ENCODE results near the gene SAXO2.
A peak's percentile ranks its signal among the peaks of the same experiment; 100 is the strongest.
"Not testable (repeated sequence)": the region's sequence is repeated elsewhere in the genome, so short reads cannot be mapped to it uniquely, and the experiment has no call there.

SAXO2 gene

GRCh38 chr15:82315519-82316246 lies 53.1 kb downstream of the SAXO2 start:
- H3K9ac ChIP-seq = no peak overlapping the region
- H3K4me1 ChIP-seq = no peaks in the 10 kb centered on the region; the same call in 1 of the 2 replicates
- no peak overlapping the region for H3K4me2 ChIP-seq
- no peaks in the 10 kb centered on the region for H4K20me1 ChIP-seq
- H3K36me3 ChIP-seq = no peaks in the 10 kb centered on the region
- no peak for TF ChIP-seq Cebpa-rat (IDR thresholded peaks at IDR 0.05)
- 0 out of 2 replicates have a peak overlapping the region, but pooled peaks have one; percentile 13 for H3K27ac ChIP-seq
- no peaks in the 10 kb centered on the region for H3K9me3 ChIP-seq
- H3K4me3 ChIP-seq = no peak overlapping the region
- H3K27me3 ChIP-seq = no peaks in the 10 kb centered on the region

GRCh38 chr15:82316247-82317090 lies 53.9 kb downstream of the SAXO2 start:
- not testable (repeated sequence) for H3K4me1 ChIP-seq, H3K27me3 ChIP-seq, H4K20me1 ChIP-seq, H3K36me3 ChIP-seq, H3K4me2 ChIP-seq, H3K4me3 ChIP-seq, H3K9ac ChIP-seq, H3K9me3 ChIP-seq, H3K27ac ChIP-seq

- no peak overlapping the region for H3K27ac ChIP-seq
- H3K36me3 ChIP-seq = no peaks in the 10 kb centered on the region
- TF ChIP-seq Cebpa-rat (IDR thresholded peaks at IDR 0.05) = no peak
- no peaks in the 10 kb centered on the region for H3K27me3 ChIP-seq
- no peaks in the 10 kb centered on the region for H3K9me3 ChIP-seq
- H4K20me1 ChIP-seq = no peaks in the 10 kb centered on the region
- no peak overlapping the region for H3K4me2 ChIP-seq
- H3K9ac ChIP-seq = no peak overlapping the region
- no peak overlapping the region for H3K4me3 ChIP-seq
- H3K4me1 ChIP-seq = no peaks in the 10 kb centered on the region; the same call in 1 of the 2 replicates
These were observed 54.5 kb downstream of the SAXO2 start for GRCh38 chr15:82317091-82317489.

GRCh38 chr15:82317516-82317915 lies 54.9 kb downstream of the SAXO2 start:
- H3K27ac ChIP-seq, H3K4me1 ChIP-seq, H3K4me2 ChIP-seq, H3K4me3 ChIP-seq, H3K9me3 ChIP-seq, H3K36me3 ChIP-seq, H3K9ac ChIP-seq, H3K27me3 ChIP-seq, H4K20me1 ChIP-seq: not testable (repeated sequence)

GRCh38 chr15:82318281-82318680 lies 55.7 kb downstream of the SAXO2 start:
- not testable (repeated sequence) for H3K4me1 ChIP-seq, H3K36me3 ChIP-seq, H3K27me3 ChIP-seq, H3K9ac ChIP-seq, H3K4me2 ChIP-seq, H3K27ac ChIP-seq, H4K20me1 ChIP-seq, H3K9me3 ChIP-seq, H3K4me3 ChIP-seq

- H3K27me3 ChIP-seq, H3K9me3 ChIP-seq, H4K20me1 ChIP-seq: not testable (repeated sequence)
These were observed 57.1 kb downstream of the SAXO2 start for GRCh38 chr15:82319522-82320278.

GRCh38 chr15:82320861-82321260 lies 58.2 kb downstream of the SAXO2 start:
- H3K4me2 ChIP-seq, H4K20me1 ChIP-seq, H3K4me1 ChIP-seq, H3K27me3 ChIP-seq, H3K27ac ChIP-seq, H3K9me3 ChIP-seq, H3K4me3 ChIP-seq, H3K36me3 ChIP-seq, H3K9ac ChIP-seq: not testable (repeated sequence)

More at GRCh38 chr15:82319522-82320278, 57.1 kb downstream of the SAXO2 start:
- not testable (repeated sequence) for H3K4me1 ChIP-seq, H3K4me2 ChIP-seq, H3K36me3 ChIP-seq, H3K9ac ChIP-seq, H3K4me3 ChIP-seq, H3K27ac ChIP-seq

GRCh38 chr15:82322488-82322887 lies 59.9 kb downstream of the SAXO2 start:
- H3K4me3 ChIP-seq, H3K4me1 ChIP-seq, H3K27me3 ChIP-seq, H3K9me3 ChIP-seq, H4K20me1 ChIP-seq, H3K9ac ChIP-seq, H3K36me3 ChIP-seq, H3K27ac ChIP-seq, H3K4me2 ChIP-seq: not testable (repeated sequence)

GRCh38 chr15:82324831-82325230 lies 62.2 kb downstream of the SAXO2 start:
- not testable (repeated sequence) for H3K27ac ChIP-seq, H3K4me3 ChIP-seq, H3K9ac ChIP-seq, H3K4me2 ChIP-seq, H4K20me1 ChIP-seq, H3K9me3 ChIP-seq, H3K27me3 ChIP-seq, H3K4me1 ChIP-seq, H3K36me3 ChIP-seq

GRCh38 chr15:82325646-82326045 lies 63.0 kb downstream of the SAXO2 start:
- H3K27ac ChIP-seq = not testable (repeated sequence)

GRCh38 chr15:82326896-82327295 lies 64.3 kb downstream of the SAXO2 start:
- H3K36me3 ChIP-seq, H3K4me1 ChIP-seq, H3K9me3 ChIP-seq, H3K27ac ChIP-seq, H3K27me3 ChIP-seq, H3K9ac ChIP-seq, H4K20me1 ChIP-seq, H3K4me2 ChIP-seq, H3K4me3 ChIP-seq: not testable (repeated sequence)

More at GRCh38 chr15:82325646-82326045, 63.0 kb downstream of the SAXO2 start:
- H3K9me3 ChIP-seq, H3K9ac ChIP-seq, H3K4me2 ChIP-seq, H3K4me3 ChIP-seq, H3K27me3 ChIP-seq, H4K20me1 ChIP-seq, H3K36me3 ChIP-seq, H3K4me1 ChIP-seq: not testable (repeated sequence)

- H3K27ac ChIP-seq, H4K20me1 ChIP-seq, H3K9ac ChIP-seq, H3K4me1 ChIP-seq, H3K9me3 ChIP-seq, H3K4me2 ChIP-seq, H3K4me3 ChIP-seq, H3K27me3 ChIP-seq, H3K36me3 ChIP-seq: not testable (repeated sequence)
These were observed 64.8 kb downstream of the SAXO2 start for GRCh38 chr15:82327372-82327771.

- not testable (repeated sequence) for H3K9ac ChIP-seq, H3K27me3 ChIP-seq, H3K4me2 ChIP-seq, H3K27ac ChIP-seq, H3K9me3 ChIP-seq, H4K20me1 ChIP-seq, H3K36me3 ChIP-seq, H3K4me3 ChIP-seq
- H3K4me1 ChIP-seq = peaks cover 25% of the 10 kb centered on the region
These were observed 66.4 kb downstream of the SAXO2 start for GRCh38 chr15:82329039-82329438.

GRCh38 chr15:82330921-82331320 lies 68.3 kb downstream of the SAXO2 start:
- not testable (repeated sequence) for H3K27me3 ChIP-seq, H3K9me3 ChIP-seq, H3K9ac ChIP-seq, H3K27ac ChIP-seq, H3K4me3 ChIP-seq, H3K36me3 ChIP-seq, H4K20me1 ChIP-seq, H3K4me2 ChIP-seq
- peaks cover 43% of the 10 kb centered on the region for H3K4me1 ChIP-seq

Data from BLaER1 (cell line).